ENCODE results near the gene GCNT2.
"Not testable (repeated sequence)": the region's sequence is repeated elsewhere in the genome, so short reads cannot be mapped to it uniquely, and the experiment has no call there.

Gene GCNT2

GRCh38 chr6:10521104-10521808 is at the start of gene GCNT2:
Gene GCNT2, plus strand, starts transcription at chr6:10521351. Its CDS starts 7,561 bp downstream, at chr6:10528912.
- DNase-seq = no peak

DNA sequence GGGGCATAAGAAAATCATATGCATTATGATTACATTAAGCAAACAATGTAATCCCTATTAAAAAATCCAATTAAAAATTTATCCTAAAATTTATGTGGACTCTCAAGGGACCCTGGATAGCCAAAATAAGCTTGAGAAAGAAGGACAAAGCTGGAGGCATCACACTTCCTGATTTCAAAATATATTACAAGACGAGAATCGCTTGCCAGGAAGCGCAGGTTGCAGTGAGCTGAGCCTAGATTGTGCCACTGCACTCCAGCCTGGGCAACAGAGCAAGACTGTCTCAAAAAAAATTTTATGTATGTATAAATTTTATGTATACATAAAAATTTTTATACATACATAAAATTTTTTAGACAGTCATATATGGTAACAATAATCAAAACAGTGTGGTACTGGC is 48.5 kb upstream of the GCNT2 start:
- no peak for DNase-seq

GRCh38 chr6:10478187-10479040 is 42.7 kb upstream of the GCNT2 start:
- DNase-seq = peak; percentile 22 to 53

GRCh38 chr6:10479939-10480700 is 41.0 kb upstream of the GCNT2 start:
- no peak for DNase-seq

- no peak for DNase-seq
Measured at GRCh38 chr6:10481101-10481500, 40.0 kb upstream of the GCNT2 start.

GRCh38 chr6:10482636-10483257 is 38.4 kb upstream of the GCNT2 start:
- DNase-seq = no peak

GRCh38 chr6:10484912-10485311 is 36.2 kb upstream of the GCNT2 start:
- DNase-seq = no peak

- DNase-seq = no peak
Measured at GRCh38 chr6:10485406-10485805, 35.7 kb upstream of the GCNT2 start.

- DNase-seq = no peak
Measured at GRCh38 chr6:10486215-10486614, 34.9 kb upstream of the GCNT2 start.

- DNase-seq = not testable (repeated sequence)
Measured at GRCh38 chr6:10486944-10487588, 34.1 kb upstream of the GCNT2 start.

DNA sequence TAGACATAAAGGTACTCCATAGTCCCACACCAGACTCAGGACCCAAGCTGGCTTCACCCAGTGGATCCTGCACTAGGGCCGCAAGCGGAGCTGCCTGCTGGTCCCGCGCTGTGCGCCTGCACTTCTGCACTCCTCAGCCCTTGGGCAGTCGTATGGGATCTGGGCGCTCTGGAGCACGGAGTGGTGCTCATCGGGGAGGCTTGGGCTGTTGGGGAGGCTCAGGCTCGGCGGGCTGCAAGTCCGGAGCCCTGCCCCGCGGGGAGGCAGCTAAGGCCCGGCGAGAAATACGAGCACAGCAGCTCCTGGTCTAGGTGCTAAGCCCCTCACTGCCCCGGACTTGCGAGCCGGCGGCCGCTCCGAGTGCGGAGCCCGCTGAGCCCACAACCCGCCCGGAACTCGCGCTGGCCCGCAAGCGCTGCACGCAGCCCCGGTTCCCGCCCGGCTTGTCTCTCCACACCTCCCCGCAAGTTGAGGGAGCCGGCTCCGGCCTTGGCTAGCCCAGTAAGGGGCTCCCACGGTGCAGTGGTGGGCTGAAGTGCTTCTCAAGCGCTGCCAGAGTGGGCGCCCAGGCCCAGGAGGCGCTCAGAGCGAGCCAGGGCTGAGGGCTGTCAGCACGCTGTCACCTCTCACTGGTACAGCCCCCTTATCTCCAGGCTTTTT is 33.4 kb upstream of the GCNT2 start:
- no peak for DNase-seq

- no peak for DNase-seq
Measured at GRCh38 chr6:10491463-10491862, 29.7 kb upstream of the GCNT2 start.

GRCh38 chr6:10491905-10492304 is 29.2 kb upstream of the GCNT2 start:
- not testable (repeated sequence) for DNase-seq

GRCh38 chr6:10495029-10495428 is 26.1 kb upstream of the GCNT2 start:
- DNase-seq = no peak

GRCh38 chr6:10505529-10505928 is 15.6 kb upstream of the GCNT2 start:
- no peak for DNase-seq

- no peak for DNase-seq
Measured at GRCh38 chr6:10507298-10507697, 13.9 kb upstream of the GCNT2 start.

GRCh38 chr6:10507715-10508114 is 13.4 kb upstream of the GCNT2 start:
- no peak for DNase-seq

GRCh38 chr6:10510592-10511367 is 10.4 kb upstream of the GCNT2 start:
- peak; percentile 72 to 84 for DNase-seq

- DNase-seq = no peak
Measured at GRCh38 chr6:10511477-10511876, 9.7 kb upstream of the GCNT2 start.

- DNase-seq = no peak
Measured at GRCh38 chr6:10513544-10513943, 7.6 kb upstream of the GCNT2 start.

All from Kasumi-1 (cell line).